HEK293 (cell line): ENCODE results near the gene MTA1.

Experiments used
- GLIS2 ChIP-seq: fragments of 450-650 bp; formaldehyde crosslinking; IDR thresholded peaks from 2 replicates; pipeline ENCODE4 v1.5.1; 2016; ENCODE audit warnings: missing biosample characterization, missing genetic modification characterization
- KLF10 ChIP-seq: fragments of 450-650 bp; IDR thresholded peaks from 2 replicates; pipeline ENCODE4 v1.5.1; 2018; ENCODE audit warnings: missing biosample characterization, mild to moderate bottlenecking, missing genetic modification characterization
- OSR2 ChIP-seq: fragments of 450-650 bp; formaldehyde crosslinking; IDR thresholded peaks from 2 replicates; pipeline ENCODE4 v1.5.1; 2016; ENCODE audit warnings: missing biosample characterization, missing genetic modification characterization
- OVOL3 ChIP-seq: fragments of 450-650 bp; formaldehyde crosslinking; IDR thresholded peaks from 2 replicates; pipeline ENCODE4 v1.5.1; 2016; ENCODE audit warnings: missing biosample characterization, missing genetic modification characterization
- ZBTB1 ChIP-seq: fragments of 450-650 bp; formaldehyde crosslinking; IDR thresholded peaks from 2 replicates; pipeline ENCODE4 v1.5.1; 2016; ENCODE audit warnings: missing biosample characterization, missing genetic modification characterization
- ZBTB17 ChIP-seq: fragments of 450-650 bp; formaldehyde crosslinking; IDR thresholded peaks from 2 replicates; pipeline ENCODE4 v1.5.1; 2016; ENCODE audit warnings: missing biosample characterization, missing genetic modification characterization
- ZBTB48 ChIP-seq: fragments of 450-650 bp; formaldehyde crosslinking; IDR thresholded peaks from 2 replicates; pipeline ENCODE4 v1.5.1; 2016; ENCODE audit warnings: missing biosample characterization, missing genetic modification characterization
- ZFP41 ChIP-seq: fragments of 450-650 bp; formaldehyde crosslinking; IDR thresholded peaks from 2 replicates; pipeline ENCODE4 v1.5.1; 2016; ENCODE audit warnings: missing biosample characterization, missing genetic modification characterization, borderline replicate concordance
- ZNF138 ChIP-seq: fragments of 450-650 bp; formaldehyde crosslinking; IDR thresholded peaks from 2 replicates; pipeline ENCODE4 v1.5.1; 2016; ENCODE audit warnings: missing biosample characterization, missing genetic modification characterization, borderline replicate concordance
- ZNF184 ChIP-seq: fragments of 450-650 bp; IDR thresholded peaks from 2 replicates; pipeline ENCODE4 v1.5.1; 2018; ENCODE audit warnings: missing biosample characterization, mild to moderate bottlenecking, missing genetic modification characterization
- ZNF214 ChIP-seq: fragments of 450-650 bp; formaldehyde crosslinking; IDR thresholded peaks from 2 replicates; pipeline ENCODE4 v1.5.1; 2017; ENCODE audit warnings: missing biosample characterization, mild to moderate bottlenecking, missing genetic modification characterization, borderline replicate concordance
- ZNF24 ChIP-seq: fragments of 450-650 bp; formaldehyde crosslinking; IDR thresholded peaks from 2 replicates; pipeline ENCODE4 v1.5.1; 2016; ENCODE audit warnings: missing biosample characterization, missing genetic modification characterization
- ZNF274 ChIP-seq, 2 experiments: fragments of 200-500 bp in 1 of 2; fragments of 450-650 bp in 1 of 2; sonication (Bioruptor generic) in 1 of 2; formaldehyde crosslinking in 1 of 2; IDR thresholded peaks; 2 replicates each; pipeline versions ENCODE4 v1.5.1 to v1.6.1; 2014 to 2016; ENCODE audit warnings: borderline replicate concordance in 1 of 2, inconsistent platforms in 1 of 2, low read length in 1 of 2, missing biosample characterization in 1 of 2, missing genetic modification characterization in 1 of 2
- ZNF391 ChIP-seq: fragments of 450-650 bp; formaldehyde crosslinking; IDR thresholded peaks from 2 replicates; pipeline ENCODE4 v1.5.1; 2016; ENCODE audit warnings: low read depth, missing biosample characterization, missing genetic modification characterization, borderline replicate concordance
- ZNF416 ChIP-seq: fragments of 450-650 bp; formaldehyde crosslinking; IDR thresholded peaks from 2 replicates; pipeline ENCODE4 v1.5.1; 2016; ENCODE audit warnings: missing biosample characterization, missing genetic modification characterization
- ZNF433 ChIP-seq: fragments of 450-650 bp; formaldehyde crosslinking; IDR thresholded peaks from 2 replicates; pipeline ENCODE4 v1.5.1; 2016; ENCODE audit warnings: missing biosample characterization, missing genetic modification characterization, low read depth
- ZNF514 ChIP-seq: fragments of 450-650 bp; formaldehyde crosslinking; IDR thresholded peaks from 2 replicates; pipeline ENCODE4 v1.5.1; 2016; ENCODE audit warnings: missing biosample characterization, missing genetic modification characterization
- ZNF560 ChIP-seq: fragments of 450-650 bp; formaldehyde crosslinking; IDR thresholded peaks from 2 replicates; pipeline ENCODE4 v1.5.1; 2017; ENCODE audit warnings: missing biosample characterization, missing genetic modification characterization, borderline replicate concordance
- ZNF624 ChIP-seq: fragments of 450-650 bp; formaldehyde crosslinking; IDR thresholded peaks from 2 replicates; pipeline ENCODE4 v1.5.1; 2017; ENCODE audit warnings: missing biosample characterization, missing genetic modification characterization
- ZNF654 ChIP-seq: fragments of 450-650 bp; formaldehyde crosslinking; IDR thresholded peaks from 2 replicates; pipeline ENCODE4 v1.5.1; 2016; ENCODE audit warnings: low read depth, missing biosample characterization, missing genetic modification characterization
- ZNF677 ChIP-seq: fragments of 450-650 bp; IDR thresholded peaks from 2 replicates; pipeline ENCODE4 v1.5.0; 2018; ENCODE audit warnings: missing biosample characterization, mild to moderate bottlenecking, missing genetic modification characterization, moderate library complexity
- TF ChIP-seq, protein P1 (sequence below): IDR thresholded peaks from 2 replicates; pipeline ENCODE4 v1.6.1; 2011; ENCODE audit warnings: mild to moderate bottlenecking, low read depth, low read length, borderline replicate concordance
- TF ChIP-seq, protein P2 (sequence below): fragments of 450-650 bp; formaldehyde crosslinking; IDR thresholded peaks from 2 replicates; pipeline ENCODE4 v1.5.1; 2016; ENCODE audit warnings: missing biosample characterization, missing genetic modification characterization
- TF ChIP-seq, protein P3 (sequence below): sonication (generic); formaldehyde crosslinking; IDR thresholded peaks from 2 replicates; pipeline ENCODE4 v1.8.1; 2022; ENCODE audit warnings: mild to moderate bottlenecking, moderate library complexity, missing genetic modification reagents
- TF ChIP-seq, protein P4 (sequence below): fragments of 450-650 bp; formaldehyde crosslinking; IDR thresholded peaks from 2 replicates; pipeline ENCODE4 v1.5.1; 2017; ENCODE audit warnings: missing biosample characterization, missing genetic modification characterization
- TF ChIP-seq, protein P5 (sequence below): fragments of 450-650 bp; formaldehyde crosslinking; IDR thresholded peaks from 2 replicates; pipeline ENCODE4 v1.5.1; 2016; ENCODE audit warnings: missing biosample characterization, missing genetic modification characterization, borderline replicate concordance
- TF ChIP-seq, protein P6 (sequence below): fragments of 450-650 bp; formaldehyde crosslinking; IDR thresholded peaks from 2 replicates; pipeline ENCODE4 v1.5.1; 2016; ENCODE audit warnings: missing biosample characterization, missing genetic modification characterization

MTA1 gene

DNA sequence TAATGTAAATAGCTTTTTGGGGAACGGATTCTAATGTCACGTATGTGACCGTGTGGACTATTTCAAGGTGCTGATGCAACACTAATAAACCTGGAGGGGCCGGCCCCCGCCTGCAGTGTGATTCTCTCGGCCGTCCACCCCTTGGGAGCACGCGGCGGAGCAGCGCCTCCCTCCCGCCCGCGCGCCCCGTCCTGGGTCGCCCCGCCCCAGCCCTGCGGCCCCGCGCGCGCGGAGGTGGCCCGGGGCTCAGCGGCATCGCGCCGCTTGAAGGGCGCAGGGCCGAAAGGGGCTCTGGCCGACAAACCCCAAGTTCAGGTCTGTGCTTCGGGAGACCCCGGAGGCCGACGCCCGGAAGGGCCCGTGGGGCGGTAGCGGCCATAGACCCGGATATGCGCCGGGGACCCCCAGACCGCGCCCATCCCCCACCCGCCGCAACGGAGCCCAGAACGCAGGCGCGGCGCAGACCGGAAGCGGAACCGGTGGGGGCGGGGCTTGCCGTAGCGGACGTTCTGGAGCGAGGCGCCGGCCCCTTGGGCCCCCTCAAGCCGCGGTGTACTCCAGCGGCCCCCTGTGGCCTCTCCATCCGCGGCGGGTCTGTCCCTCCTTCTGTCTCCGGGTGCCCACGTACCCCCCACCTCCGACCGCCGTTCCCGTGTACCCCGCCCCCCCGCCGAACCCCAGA is 21.4 kb upstream of the MTA1 start, which contains the start of gene TEX22 (continued):
- TF ChIP-seq, protein P1, sequence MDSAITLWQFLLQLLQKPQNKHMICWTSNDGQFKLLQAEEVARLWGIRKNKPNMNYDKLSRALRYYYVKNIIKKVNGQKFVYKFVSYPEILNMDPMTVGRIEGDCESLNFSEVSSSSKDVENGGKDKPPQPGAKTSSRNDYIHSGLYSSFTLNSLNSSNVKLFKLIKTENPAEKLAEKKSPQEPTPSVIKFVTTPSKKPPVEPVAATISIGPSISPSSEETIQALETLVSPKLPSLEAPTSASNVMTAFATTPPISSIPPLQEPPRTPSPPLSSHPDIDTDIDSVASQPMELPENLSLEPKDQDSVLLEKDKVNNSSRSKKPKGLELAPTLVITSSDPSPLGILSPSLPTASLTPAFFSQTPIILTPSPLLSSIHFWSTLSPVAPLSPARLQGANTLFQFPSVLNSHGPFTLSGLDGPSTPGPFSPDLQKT, result peak; percentile 34; the same call in 1 of the 2 replicates
- TF ChIP-seq ZNF138 (no peak), ZNF514 (tag by site-specific recombination) (no peak), ZNF24 (tag by site-specific recombination) (no peak), GLIS2 (tag by site-specific recombination) (peak; percentile 86), KLF10 (tag by site-specific recombination) (peak; percentile 73; the same call in 1 of the 2 replicates), ZNF391 (tag by site-specific recombination) (peak; percentile 52; the same call in 1 of the 2 replicates), ZNF184 (tag by site-specific recombination) (no peak; the same call in 1 of the 2 replicates), ZNF654 (tag by site-specific recombination) (no peak), ZBTB1 (no peak), ZFP41 (tag by site-specific recombination) (no peak), ZBTB17 (tag by site-specific recombination) (peak; percentile 60; the same call in 1 of the 2 replicates), ZNF624 (tag by site-specific recombination) (no peak), ZNF560 (tag by site-specific recombination) (no peak), ZNF433 (tag by site-specific recombination) (no peak), ZNF214 (tag by site-specific recombination) (no peak), ZNF274 (IDR thresholded peaks at IDR 0.05; ENCODE audit: low read length) (no peak), ZNF274 (tag by site-specific recombination; IDR thresholded peaks at IDR 0.05; ENCODE audit: borderline replicate concordance) (no peak), ZNF677 (tag by site-specific recombination) (peak; percentile 49; the same call in 1 of the 2 replicates), ZBTB48 (tag by site-specific recombination) (peak; percentile 76), OSR2 (tag by site-specific recombination) (no peak), OVOL3 (tag by site-specific recombination) (0 out of 2 replicates have a peak, but pooled peaks have one; percentile 9), ZNF416 (no peak)
- TF ChIP-seq, protein P2, sequence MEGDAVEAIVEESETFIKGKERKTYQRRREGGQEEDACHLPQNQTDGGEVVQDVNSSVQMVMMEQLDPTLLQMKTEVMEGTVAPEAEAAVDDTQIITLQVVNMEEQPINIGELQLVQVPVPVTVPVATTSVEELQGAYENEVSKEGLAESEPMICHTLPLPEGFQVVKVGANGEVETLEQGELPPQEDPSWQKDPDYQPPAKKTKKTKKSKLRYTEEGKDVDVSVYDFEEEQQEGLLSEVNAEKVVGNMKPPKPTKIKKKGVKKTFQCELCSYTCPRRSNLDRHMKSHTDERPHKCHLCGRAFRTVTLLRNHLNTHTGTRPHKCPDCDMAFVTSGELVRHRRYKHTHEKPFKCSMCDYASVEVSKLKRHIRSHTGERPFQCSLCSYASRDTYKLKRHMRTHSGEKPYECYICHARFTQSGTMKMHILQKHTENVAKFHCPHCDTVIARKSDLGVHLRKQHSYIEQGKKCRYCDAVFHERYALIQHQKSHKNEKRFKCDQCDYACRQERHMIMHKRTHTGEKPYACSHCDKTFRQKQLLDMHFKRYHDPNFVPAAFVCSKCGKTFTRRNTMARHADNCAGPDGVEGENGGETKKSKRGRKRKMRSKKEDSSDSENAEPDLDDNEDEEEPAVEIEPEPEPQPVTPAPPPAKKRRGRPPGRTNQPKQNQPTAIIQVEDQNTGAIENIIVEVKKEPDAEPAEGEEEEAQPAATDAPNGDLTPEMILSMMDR (tag by site-specific recombination), result peak; percentile 54
- TF ChIP-seq, protein P3, sequence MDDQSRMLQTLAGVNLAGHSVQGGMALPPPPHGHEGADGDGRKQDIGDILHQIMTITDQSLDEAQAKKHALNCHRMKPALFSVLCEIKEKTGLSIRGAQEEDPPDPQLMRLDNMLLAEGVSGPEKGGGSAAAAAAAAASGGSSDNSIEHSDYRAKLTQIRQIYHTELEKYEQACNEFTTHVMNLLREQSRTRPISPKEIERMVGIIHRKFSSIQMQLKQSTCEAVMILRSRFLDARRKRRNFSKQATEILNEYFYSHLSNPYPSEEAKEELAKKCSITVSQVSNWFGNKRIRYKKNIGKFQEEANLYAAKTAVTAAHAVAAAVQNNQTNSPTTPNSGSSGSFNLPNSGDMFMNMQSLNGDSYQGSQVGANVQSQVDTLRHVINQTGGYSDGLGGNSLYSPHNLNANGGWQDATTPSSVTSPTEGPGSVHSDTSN, result no peak
- TF ChIP-seq, protein P4, sequence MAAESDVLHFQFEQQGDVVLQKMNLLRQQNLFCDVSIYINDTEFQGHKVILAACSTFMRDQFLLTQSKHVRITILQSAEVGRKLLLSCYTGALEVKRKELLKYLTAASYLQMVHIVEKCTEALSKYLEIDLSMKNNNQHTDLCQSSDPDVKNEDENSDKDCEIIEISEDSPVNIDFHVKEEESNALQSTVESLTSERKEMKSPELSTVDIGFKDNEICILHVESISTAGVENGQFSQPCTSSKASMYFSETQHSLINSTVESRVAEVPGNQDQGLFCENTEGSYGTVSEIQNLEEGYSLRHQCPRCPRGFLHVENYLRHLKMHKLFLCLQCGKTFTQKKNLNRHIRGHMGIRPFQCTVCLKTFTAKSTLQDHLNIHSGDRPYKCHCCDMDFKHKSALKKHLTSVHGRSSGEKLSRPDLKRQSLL (tag by site-specific recombination), result peak; percentile 64; the same call in 1 of the 2 replicates
- TF ChIP-seq, protein P5, sequence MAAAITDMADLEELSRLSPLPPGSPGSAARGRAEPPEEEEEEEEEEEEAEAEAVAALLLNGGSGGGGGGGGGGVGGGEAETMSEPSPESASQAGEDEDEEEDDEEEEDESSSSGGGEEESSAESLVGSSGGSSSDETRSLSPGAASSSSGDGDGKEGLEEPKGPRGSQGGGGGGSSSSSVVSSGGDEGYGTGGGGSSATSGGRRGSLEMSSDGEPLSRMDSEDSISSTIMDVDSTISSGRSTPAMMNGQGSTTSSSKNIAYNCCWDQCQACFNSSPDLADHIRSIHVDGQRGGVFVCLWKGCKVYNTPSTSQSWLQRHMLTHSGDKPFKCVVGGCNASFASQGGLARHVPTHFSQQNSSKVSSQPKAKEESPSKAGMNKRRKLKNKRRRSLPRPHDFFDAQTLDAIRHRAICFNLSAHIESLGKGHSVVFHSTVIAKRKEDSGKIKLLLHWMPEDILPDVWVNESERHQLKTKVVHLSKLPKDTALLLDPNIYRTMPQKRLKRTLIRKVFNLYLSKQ (tag by site-specific recombination), result no peak
- TF ChIP-seq, protein P6, sequence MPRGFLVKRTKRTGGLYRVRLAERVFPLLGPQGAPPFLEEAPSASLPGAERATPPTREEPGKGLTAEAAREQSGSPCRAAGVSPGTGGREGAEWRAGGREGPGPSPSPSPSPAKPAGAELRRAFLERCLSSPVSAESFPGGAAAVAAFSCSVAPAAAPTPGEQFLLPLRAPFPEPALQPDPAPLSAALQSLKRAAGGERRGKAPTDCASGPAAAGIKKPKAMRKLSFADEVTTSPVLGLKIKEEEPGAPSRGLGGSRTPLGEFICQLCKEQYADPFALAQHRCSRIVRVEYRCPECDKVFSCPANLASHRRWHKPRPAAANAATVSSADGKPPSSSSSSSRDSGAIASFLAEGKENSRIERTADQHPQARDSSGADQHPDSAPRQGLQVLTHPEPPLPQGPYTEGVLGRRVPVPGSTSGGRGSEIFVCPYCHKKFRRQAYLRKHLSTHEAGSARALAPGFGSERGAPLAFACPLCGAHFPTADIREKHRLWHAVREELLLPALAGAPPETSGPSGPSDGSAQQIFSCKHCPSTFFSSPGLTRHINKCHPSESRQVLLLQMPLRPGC (tag by site-specific recombination), result 0 out of 2 replicates have a peak, but pooled peaks have one; percentile 42
